Stimulated activated CD8-positive, alpha-beta memory T cell treated with anti-CD3 and anti-CD28 coated beads, Interleukin-2, amount 100 ng/mL, for 48 hours (primary cell): ENCODE results near the gene TMEM33.
"Not testable (repeated sequence)": the region's sequence is repeated elsewhere in the genome, so short reads cannot be mapped to it uniquely, and the experiment has no call there.

Experiments used
- DNase-seq, 2 donors: peaks; one replicate each; pipeline ENCODE4 v3.0.0-alpha.2; 2020; ENCODE audit warnings: low read depth in 2 of 2

The TMEM33 gene, protein sequence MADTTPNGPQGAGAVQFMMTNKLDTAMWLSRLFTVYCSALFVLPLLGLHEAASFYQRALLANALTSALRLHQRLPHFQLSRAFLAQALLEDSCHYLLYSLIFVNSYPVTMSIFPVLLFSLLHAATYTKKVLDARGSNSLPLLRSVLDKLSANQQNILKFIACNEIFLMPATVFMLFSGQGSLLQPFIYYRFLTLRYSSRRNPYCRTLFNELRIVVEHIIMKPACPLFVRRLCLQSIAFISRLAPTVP

GRCh38 chr4:41934901-41935651 is at the start of gene TMEM33:
TSS of gene TMEM33 (plus strand) at chr4:41935429. CDS start at chr4:41935485, 56 bp downstream.
- peak; percentile 63 to 67 for DNase-seq

GRCh38 chr4:41885456-41885855 is 49.8 kb upstream of the TMEM33 start:
- no peak for DNase-seq

- no peak for DNase-seq
Measured at GRCh38 chr4:41887277-41887676, 48.0 kb upstream of the TMEM33 start.

- DNase-seq, result no peak
Measured at GRCh38 chr4:41887821-41888686, 47.2 kb upstream of the TMEM33 start.

- DNase-seq, result no peak
Measured at GRCh38 chr4:41888687-41889074, 46.5 kb upstream of the TMEM33 start.

DNA sequence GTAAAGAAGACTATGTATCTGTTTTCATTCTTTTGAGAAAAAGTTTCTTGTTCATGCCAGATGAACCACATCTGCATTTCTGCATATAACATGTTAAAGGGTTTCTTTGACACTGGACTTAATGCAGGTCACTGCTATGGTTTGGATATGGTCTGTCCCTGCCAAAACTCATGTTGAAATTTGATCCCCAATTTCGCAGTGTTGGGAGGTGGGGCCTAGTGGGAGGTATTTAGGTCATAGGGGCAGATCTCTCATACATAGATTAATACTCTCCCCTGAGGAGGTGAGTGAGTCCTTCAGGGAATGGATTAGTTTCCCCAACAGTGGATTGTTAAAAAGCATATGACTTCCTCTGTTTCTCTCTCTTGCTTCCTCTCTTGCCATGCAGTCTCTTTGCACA is 45.9 kb upstream of the TMEM33 start:
- DNase-seq, result no peak

DNA sequence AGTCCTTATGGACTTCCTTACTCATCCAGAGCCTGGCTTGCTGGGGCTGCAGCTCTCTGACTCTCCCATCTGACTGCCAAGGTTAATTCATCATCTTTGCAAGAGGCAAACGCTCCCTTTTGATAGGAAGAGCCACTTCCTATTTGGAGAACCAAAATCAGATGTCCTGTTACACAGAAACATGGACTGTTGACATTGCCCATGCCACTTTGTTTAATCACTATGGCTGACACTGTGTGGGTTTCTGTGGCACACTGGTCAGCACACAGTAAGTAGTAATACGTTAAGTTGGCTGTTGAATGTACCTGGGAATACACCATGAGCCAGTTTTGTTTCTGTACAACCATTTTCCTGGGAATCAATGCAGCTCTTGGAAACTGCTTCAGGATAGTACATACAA is 45.1 kb upstream of the TMEM33 start:
- DNase-seq, result no peak

- DNase-seq, result no peak
Measured at GRCh38 chr4:41896648-41897047, 38.6 kb upstream of the TMEM33 start.

DNA sequence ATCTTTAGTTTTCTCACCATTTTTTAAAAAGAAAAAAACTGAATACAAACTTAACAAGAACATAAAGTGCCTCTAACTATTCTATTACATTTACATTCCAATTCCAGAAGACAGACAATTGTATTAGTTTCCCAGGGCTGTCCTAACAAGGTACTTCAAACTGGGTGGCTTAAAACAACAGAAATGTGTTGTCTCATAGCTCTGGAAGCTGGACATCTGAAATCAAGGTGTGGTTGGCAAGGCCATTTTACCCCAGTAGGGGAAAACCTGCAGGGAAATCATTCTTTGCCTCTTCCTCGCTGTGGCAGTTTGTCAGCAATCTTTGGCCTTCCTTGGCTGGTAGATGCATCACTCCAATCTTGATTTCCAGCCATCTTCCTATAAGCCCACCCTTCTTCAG is 37.5 kb upstream of the TMEM33 start:
- DNase-seq, result no peak

GRCh38 chr4:41909136-41909535 is 26.1 kb upstream of the TMEM33 start:
- DNase-seq, result not testable (repeated sequence)

GRCh38 chr4:41912546-41912945 is 22.7 kb upstream of the TMEM33 start:
- no peak for DNase-seq

GRCh38 chr4:41913509-41913908 is 21.7 kb upstream of the TMEM33 start:
- no peak for DNase-seq

DNA sequence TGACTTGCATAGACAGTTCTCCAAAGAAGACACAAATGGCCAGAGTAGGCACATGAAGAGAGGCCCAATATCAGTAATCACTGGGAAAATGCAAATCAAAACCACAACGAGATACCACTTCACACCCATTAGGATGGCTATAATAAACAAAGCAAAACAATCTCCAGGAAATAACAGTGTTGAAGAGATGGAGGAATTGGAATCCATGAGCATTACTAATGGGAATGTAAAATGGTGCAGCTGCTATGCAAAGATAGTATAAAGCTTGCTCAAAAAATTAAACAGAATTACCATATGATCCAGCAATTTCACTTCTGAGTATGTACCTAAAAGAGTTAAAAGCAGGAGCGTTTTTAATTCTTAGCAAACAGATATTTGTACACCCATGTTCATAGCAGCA is 17.0 kb upstream of the TMEM33 start:
- DNase-seq, result no peak

- not testable (repeated sequence) for DNase-seq
Measured at GRCh38 chr4:41920416-41920815, 14.8 kb upstream of the TMEM33 start.

- DNase-seq, result no peak
Measured at GRCh38 chr4:41921476-41921875, 13.8 kb upstream of the TMEM33 start.

DNA sequence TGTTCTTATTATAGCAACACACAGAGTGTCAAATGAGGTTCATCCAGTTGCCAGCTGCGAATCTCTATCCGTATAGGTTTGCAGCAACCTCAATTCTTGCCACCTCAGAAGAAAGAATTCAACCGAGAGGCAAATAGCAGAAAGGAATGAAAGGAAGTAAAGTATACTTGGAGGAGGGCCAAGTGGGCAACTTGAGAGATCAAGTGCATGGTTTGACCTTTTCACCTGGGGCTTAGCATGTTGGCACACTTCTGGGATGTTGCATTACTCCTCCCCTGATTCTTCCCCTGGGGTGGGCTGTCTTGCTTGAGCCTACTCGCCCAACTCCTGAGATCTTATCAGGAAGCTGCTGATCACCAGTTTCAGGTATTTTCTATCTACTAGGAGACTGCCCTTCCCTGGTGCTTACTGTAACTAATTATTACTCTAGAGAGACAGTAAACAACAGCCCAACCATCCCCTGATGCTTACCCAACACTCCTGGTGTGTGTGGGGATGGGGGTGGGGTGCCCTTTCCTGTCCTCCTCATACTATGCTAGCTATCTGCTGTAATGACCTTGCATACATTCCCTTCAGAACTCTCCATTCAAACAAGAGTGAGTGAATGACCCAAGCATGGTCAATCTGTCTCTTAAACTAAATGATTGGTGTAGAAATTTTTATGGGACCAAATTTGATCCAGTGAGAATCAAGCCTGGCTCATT is 7.3 kb upstream of the TMEM33 start:
- DNase-seq, result no peak

DNA sequence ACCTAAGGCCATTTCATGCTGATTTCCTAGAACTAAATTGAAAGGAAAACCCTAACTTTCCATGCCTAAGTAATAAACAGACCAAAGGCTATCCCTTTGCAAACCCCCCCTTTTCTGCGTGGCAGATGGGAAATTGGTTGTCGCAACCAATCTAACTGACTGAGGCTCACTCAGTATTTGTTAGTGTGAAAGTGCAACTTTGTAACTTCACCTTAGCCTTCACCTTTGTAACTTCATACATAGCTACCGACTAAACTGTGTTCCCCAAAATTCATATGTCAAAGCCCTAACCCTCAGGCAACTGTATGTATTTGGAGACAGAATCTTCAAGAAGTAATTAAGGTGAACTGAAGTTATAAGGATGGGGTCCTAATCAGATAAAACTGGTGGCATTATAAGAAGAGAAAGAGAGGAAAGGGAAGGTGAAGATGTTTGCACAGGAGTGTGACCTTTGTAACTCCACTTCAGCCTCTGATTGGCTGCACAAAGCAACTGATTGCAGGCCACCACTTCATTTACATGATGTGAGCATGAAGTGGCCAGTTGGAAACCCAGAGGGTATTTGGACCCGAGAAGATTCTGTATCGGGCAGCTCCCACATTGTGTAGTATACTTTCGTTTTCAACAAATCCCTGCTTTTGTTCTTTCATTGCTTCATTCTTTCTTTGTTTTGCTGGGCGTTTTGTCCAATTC is 4.9 kb upstream of the TMEM33 start:
- no peak for DNase-seq

GRCh38 chr4:41932988-41933387 is 2.2 kb upstream of the TMEM33 start:
- no peak for DNase-seq

- no peak for DNase-seq
Measured at GRCh38 chr4:41933997-41934503, 1.2 kb upstream of the TMEM33 start.

DNA sequence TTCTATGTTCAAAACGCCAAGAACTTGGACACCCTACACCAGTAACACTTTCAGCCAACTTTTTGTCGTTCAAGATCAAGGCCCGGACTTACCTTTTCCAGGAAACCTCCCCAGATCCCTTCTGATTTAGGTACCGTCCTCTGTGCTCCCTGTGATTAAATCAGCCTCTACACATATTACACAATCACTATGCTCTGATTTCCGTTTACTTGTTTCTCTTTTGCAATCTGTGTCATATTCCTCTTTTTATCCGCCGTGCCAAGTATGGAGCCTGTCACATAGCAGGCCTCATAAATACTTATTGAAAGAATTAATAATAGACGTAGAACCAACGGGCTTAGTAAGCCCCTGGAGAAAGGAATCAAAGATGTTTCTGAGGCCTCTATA is 722 bp upstream of the TMEM33 start:
- DNase-seq, result no peak

DNA sequence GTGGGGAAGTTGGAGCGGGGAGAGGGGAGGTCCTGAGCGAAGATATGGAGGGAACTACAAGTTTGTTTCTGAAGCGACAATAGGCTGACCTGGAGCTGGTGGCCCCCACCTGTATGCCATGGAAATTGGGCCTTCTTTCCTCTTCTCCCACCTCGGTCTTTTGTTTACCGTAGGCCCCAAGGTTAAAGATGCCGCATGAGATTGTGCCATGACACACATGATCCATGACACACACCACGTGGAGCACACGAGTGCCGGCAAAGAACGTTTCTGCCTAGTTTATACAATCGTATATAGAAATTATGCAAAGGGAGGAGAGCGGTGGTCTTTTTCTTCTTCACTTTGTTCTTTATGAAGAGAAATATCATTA is 408 bp downstream of the TMEM33 start:
- peak in 1 of 2 donors; percentile 2 for DNase-seq
